Endodermal cell (in vitro differentiated cells): ENCODE results near the gene GPR161. TPM values are rescaled to one million over a fixed set of nuclear protein-coding genes. Genes with fewer than 3 reads are reported as not detected.

Source experiments
- DNase-seq: peaks from one replicate; pipeline ENCODE4 v3.0.0-alpha.2; 2017
- H3K27ac ChIP-seq: 2 replicates; pipeline ENCODE4 v1.5.1; 2013; ENCODE audit warnings: mild to moderate bottlenecking, low read depth, low read length, moderate library complexity
- H3K27me3 ChIP-seq: 2 replicates; pipeline ENCODE4 v1.6.1; 2013; ENCODE audit warnings: mild to moderate bottlenecking, low read length, moderate library complexity; ENCODE audit not compliant: insufficient read depth, control insufficient read depth, poor library complexity, severe bottlenecking
- H3K36me3 ChIP-seq: 2 replicates; pipeline ENCODE4 v1.7.0; 2013; ENCODE audit warnings: mild to moderate bottlenecking, low read length, moderate library complexity; ENCODE audit not compliant: control insufficient read depth, insufficient read depth
- H3K4me1 ChIP-seq: one replicate; pipeline ENCODE4 v1.7.0; 2013; ENCODE audit warnings: low read length; ENCODE audit not compliant: control insufficient read depth, insufficient read depth
- H3K4me3 ChIP-seq: 2 replicates; pipeline ENCODE4 v1.5.1; 2013; ENCODE audit warnings: mild to moderate bottlenecking, low read length, moderate library complexity
- H3K9ac ChIP-seq: 2 replicates; pipeline ENCODE4 v1.6.1; 2013; ENCODE audit warnings: mild to moderate bottlenecking, low read length, moderate library complexity; ENCODE audit not compliant: poor library complexity, severe bottlenecking; ENCODE audit errors: extremely low read depth
- H3K9me3 ChIP-seq: 2 replicates; pipeline ENCODE4 v1.6.1; 2013; ENCODE audit warnings: mild to moderate bottlenecking, low read length, moderate library complexity; ENCODE audit not compliant: control insufficient read depth
- H3K27ac Mint-ChIP-seq: 2 replicates; pipeline ENCODE4 v1.8.0; 2020; ENCODE audit warnings: mixed read lengths
- H3K27me3 Mint-ChIP-seq: 2 replicates; pipeline ENCODE4 v1.8.0; 2021; ENCODE audit warnings: mild to moderate bottlenecking, mixed read lengths; ENCODE audit not compliant: insufficient read depth
- H3K36me3 Mint-ChIP-seq: 2 replicates; pipeline ENCODE4 v1.8.0; 2020; ENCODE audit warnings: low read depth, mixed read lengths
- H3K4me1 Mint-ChIP-seq: 2 replicates; pipeline ENCODE4 v1.8.0; 2020; ENCODE audit warnings: mixed read lengths
- H3K4me3 Mint-ChIP-seq: 2 replicates; pipeline ENCODE4 v1.8.0; 2020; ENCODE audit warnings: mild to moderate bottlenecking, moderate library complexity, mixed read lengths
- H3K9me3 Mint-ChIP-seq: 2 replicates; pipeline ENCODE4 v1.8.0; 2020; ENCODE audit warnings: mild to moderate bottlenecking, mixed read lengths
- WGBS, 2 experiments: methylation state at CpG; one replicate each; pipeline versions ENCODE4 v1.1.5 to v1.1.7; 2013; ENCODE audit warnings: missing lambda C conversion rate in 2 of 2, mixed read lengths in 1 of 2; ENCODE audit not compliant: insufficient coverage in 1 of 2, insufficient read length in 1 of 2; 5-methylcytosine and 5-hydroxymethylcytosine counted together
- total RNA-seq, 2 donors: library from RNA; stranded (reverse); fragmentation: NEBNext Ultra II Directional in 1 of 2; extraction: Animal tissue kit (Norgen Biotek cat#: 25700) in 1 of 2; gene quantifications; 2 replicates in 1 of 2; 3 replicates in 1 of 2; pipeline ENCODE4 v1.2.1, GENCODE V29; 2021
- TF ChIP-seq, protein P1 (sequence below): fragments of 200-600 bp; sonication (generic); conservative IDR thresholded peaks from 2 replicates; pipeline ENCODE4 v1.5.0; 2021; ENCODE audit warnings: antibody characterized with exemption, mild to moderate bottlenecking

GPR161 gene
- total RNA-seq, 2 donors from 2014 or later: 24.0 to 26.6 TPM

- Mint-ChIP-seq H3K4me1 (peaks cover 33% of the 10 kb centered on the region), H3K9me3 (no peaks in the 10 kb centered on the region), H3K36me3 (peaks cover 36% of the 10 kb centered on the region), H3K4me3 (no peak overlapping the region), H3K27me3 (no peaks in the 10 kb centered on the region), H3K27ac (no peak overlapping the region)
- TF ChIP-seq, protein P1, sequence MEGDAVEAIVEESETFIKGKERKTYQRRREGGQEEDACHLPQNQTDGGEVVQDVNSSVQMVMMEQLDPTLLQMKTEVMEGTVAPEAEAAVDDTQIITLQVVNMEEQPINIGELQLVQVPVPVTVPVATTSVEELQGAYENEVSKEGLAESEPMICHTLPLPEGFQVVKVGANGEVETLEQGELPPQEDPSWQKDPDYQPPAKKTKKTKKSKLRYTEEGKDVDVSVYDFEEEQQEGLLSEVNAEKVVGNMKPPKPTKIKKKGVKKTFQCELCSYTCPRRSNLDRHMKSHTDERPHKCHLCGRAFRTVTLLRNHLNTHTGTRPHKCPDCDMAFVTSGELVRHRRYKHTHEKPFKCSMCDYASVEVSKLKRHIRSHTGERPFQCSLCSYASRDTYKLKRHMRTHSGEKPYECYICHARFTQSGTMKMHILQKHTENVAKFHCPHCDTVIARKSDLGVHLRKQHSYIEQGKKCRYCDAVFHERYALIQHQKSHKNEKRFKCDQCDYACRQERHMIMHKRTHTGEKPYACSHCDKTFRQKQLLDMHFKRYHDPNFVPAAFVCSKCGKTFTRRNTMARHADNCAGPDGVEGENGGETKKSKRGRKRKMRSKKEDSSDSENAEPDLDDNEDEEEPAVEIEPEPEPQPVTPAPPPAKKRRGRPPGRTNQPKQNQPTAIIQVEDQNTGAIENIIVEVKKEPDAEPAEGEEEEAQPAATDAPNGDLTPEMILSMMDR: peak; percentile 41
- no peak overlapping the region for H3K27ac ChIP-seq
- no peak overlapping the region for H3K4me3 ChIP-seq
- no peaks in the 10 kb centered on the region for H3K27me3 ChIP-seq
- peaks cover 18% of the 10 kb centered on the region for H3K4me1 ChIP-seq
- peaks cover 83% of the 10 kb centered on the region for H3K36me3 ChIP-seq
- DNase-seq: no peak
- H3K9me3 ChIP-seq: no peaks in the 10 kb centered on the region
- H3K9ac ChIP-seq: no peak overlapping the region
- WGBS, 2 experiments: 79% methylated on average over 2 of the region's 2 CpGs; no CpG with 5 or more reads in 1 of the 2 experiments
Measured at GRCh38 chr1:168086438-168086837, 50.3 kb downstream of the GPR161 start.

- Mint-ChIP-seq H3K27me3 (no peaks in the 10 kb centered on the region), H3K9me3 (no peaks in the 10 kb centered on the region)
Measured at GRCh38 chr1:168085401-168085872, 51.3 kb downstream of the GPR161 start.

GRCh38 chr1:168084396-168085231 is 52.1 kb downstream of the GPR161 start:
- Mint-ChIP-seq H3K27me3 (no peaks in the 10 kb centered on the region), H3K27ac (no peak overlapping the region), H3K36me3 (peaks cover 31% of the 10 kb centered on the region), H3K4me3 (no peak overlapping the region), H3K9me3 (no peaks in the 10 kb centered on the region), H3K4me1 (peaks cover 33% of the 10 kb centered on the region)
- Histone ChIP-seq H3K27ac (no peak overlapping the region), H3K36me3 (peaks cover 76% of the 10 kb centered on the region), H3K9ac (no peak overlapping the region), H3K9me3 (no peaks in the 10 kb centered on the region), H3K27me3 (no peaks in the 10 kb centered on the region), H3K4me1 (peaks cover 18% of the 10 kb centered on the region), H3K4me3 (no peak overlapping the region)
- WGBS, 2 experiments: 36 to 48% methylated on average over 11 to 13 of the region's 13 CpGs
- peak; percentile 92 for DNase-seq
- TF ChIP-seq, protein P1: peak; percentile 98

More at GRCh38 chr1:168085401-168085872, 51.3 kb downstream of the GPR161 start:
- H3K4me1 Mint-ChIP-seq: peaks cover 33% of the 10 kb centered on the region
- H3K27ac ChIP-seq: no peak overlapping the region
- no peak overlapping the region for H3K27ac Mint-ChIP-seq
- WGBS, 2 experiments: 90 to 93% methylated on average over 8 to 16 of the region's 16 CpGs
- peaks cover 18% of the 10 kb centered on the region for H3K4me1 ChIP-seq
- no peak overlapping the region for H3K4me3 Mint-ChIP-seq
- peaks cover 36% of the 10 kb centered on the region for H3K36me3 Mint-ChIP-seq
- no peak overlapping the region for H3K4me3 ChIP-seq
- peaks cover 83% of the 10 kb centered on the region for H3K36me3 ChIP-seq
- no peak for DNase-seq
- TF ChIP-seq, protein P1: no peak
- no peaks in the 10 kb centered on the region for H3K9me3 ChIP-seq
- no peak overlapping the region for H3K9ac ChIP-seq
- H3K27me3 ChIP-seq: no peaks in the 10 kb centered on the region
